HS-27A (cell line): ENCODE data around the gene EFCAB14.
"Not testable (repeated sequence)": the region's sequence is repeated elsewhere in the genome, so short reads cannot be mapped to it uniquely, and the experiment has no call there.

ENCODE experiments used
- DNase-seq: peaks from one replicate; pipeline ENCODE4 v3.0.0-alpha.2; 2012; ENCODE audit warnings: low read depth, missing footprints

Gene EFCAB14

GRCh38 chr1:46682064-46682463 is 36.9 kb downstream of the EFCAB14 start:
- DNase-seq = no peak

DNA sequence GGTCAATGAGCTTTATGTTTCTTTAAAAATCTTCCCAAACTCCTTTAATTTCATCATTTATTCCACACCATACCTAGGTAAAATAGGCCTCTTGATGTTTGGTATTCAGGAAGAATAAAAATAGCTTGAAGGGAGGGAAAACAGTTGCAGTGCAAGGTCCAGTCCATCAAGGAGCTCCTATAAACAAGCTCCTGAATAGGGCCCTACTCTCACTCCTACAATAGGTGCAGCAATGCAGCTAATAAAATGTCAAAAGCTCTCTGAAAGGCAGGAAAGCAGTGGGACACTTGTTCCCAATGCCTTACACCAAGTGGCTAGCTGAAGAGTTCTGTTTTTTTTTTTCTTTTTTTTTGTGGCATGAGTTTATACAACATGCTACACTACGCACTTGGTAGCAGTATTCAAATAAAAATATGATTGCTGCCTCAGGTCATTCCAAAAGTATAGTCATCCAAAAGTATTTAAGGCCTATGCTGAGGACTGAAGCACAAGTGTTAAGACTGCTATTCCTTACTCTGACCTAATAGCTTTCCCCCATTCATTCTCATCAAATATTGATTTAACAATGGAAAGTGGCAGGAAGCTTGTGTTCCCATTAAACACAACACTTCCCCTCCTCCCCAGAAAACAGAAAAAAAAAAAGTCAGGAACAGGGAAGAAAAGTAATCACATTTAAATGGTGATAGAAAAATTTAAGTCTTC is 37.4 kb downstream of the EFCAB14 start:
- DNase-seq = no peak

- no peak for DNase-seq
Observed at GRCh38 chr1:46679789-46680573, 38.9 kb downstream of the EFCAB14 start.

- DNase-seq = no peak
Observed at GRCh38 chr1:46677339-46677738, 41.6 kb downstream of the EFCAB14 start.

DNA sequence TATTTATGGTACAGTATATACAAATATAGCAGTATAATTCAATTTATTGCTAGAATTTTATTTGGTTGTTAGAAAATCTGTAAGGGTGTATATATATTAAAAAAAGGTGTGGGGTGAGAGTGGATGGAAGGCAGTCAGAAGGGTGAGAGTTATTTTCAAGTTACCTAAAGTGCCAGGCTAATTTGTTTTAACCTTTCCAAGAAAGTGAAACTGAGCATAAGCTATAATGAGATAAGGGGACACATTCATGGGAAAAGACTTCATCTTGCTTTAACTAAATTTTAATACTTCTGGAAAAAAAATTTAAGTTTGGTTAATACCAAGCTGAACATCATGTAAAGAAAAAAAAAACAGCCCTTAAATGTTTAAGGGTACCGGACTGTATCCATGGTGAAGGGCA is 42.4 kb downstream of the EFCAB14 start:
- no peak for DNase-seq

GRCh38 chr1:46675549-46676314 is 43.2 kb downstream of the EFCAB14 start:
- no peak for DNase-seq

GRCh38 chr1:46673749-46674182 is 45.1 kb downstream of the EFCAB14 start:
- no peak for DNase-seq

- DNase-seq = no peak
Observed at GRCh38 chr1:46672696-46673095, 46.2 kb downstream of the EFCAB14 start.

GRCh38 chr1:46671554-46671953 is 47.4 kb downstream of the EFCAB14 start, which contains the start of gene TEX38:
Gene TEX38, plus strand, starts transcription at chr1:46671854. Its CDS starts 81 bp downstream, at chr1:46671935.
- no peak for DNase-seq

DNA sequence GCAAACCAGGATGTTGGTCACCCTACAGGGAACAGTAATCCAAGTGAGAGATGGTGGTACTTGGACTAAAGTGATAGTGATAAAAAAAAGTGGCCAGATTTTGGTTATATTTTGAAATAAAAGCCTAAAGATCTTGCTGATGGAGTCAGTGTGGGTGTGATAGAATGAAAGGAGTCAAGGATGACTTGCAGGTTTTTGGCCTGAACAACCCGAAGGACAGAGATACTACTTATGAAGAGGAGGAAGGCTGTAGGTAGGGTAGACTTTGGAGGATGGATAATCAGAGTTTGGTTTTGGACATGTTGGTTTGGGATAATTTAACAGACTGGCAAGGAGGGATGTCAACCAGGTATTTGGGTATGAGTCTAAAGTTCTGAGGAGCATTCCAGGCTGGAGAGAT is 48.8 kb downstream of the EFCAB14 start:
- DNase-seq = no peak

GRCh38 chr1:46667782-46668760 is 50.8 kb downstream of the EFCAB14 start, which contains the start of gene ATPAF1:
Gene ATPAF1, minus strand, starts transcription at chr1:46668364. Its CDS starts 42 bp downstream, at chr1:46668322.
- no peak for DNase-seq

DNA sequence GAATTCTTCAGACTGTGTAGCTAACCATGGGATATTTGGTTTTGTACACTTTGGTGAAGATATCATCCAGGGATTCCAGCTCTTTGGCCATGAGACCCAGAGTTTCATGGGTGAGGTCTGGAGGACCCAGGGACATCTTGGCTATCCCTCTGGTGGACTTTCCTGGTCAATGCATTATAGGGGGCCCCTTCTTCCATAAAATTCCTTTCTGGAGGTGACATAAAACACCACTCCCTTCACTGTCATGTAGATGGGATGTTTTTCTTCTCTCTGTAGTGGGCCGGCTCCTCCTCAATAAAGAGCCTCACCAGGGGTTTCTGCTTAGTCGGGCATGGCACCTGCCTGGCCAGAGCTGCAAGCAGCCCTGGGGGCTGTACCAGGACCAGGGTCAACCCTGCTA is 52.9 kb downstream of the EFCAB14 start:
- DNase-seq = no peak

- DNase-seq = not testable (repeated sequence)
Observed at GRCh38 chr1:46662919-46663318, 56.0 kb downstream of the EFCAB14 start.

- not testable (repeated sequence) for DNase-seq
Observed at GRCh38 chr1:46660116-46660515, 58.8 kb downstream of the EFCAB14 start.

DNA sequence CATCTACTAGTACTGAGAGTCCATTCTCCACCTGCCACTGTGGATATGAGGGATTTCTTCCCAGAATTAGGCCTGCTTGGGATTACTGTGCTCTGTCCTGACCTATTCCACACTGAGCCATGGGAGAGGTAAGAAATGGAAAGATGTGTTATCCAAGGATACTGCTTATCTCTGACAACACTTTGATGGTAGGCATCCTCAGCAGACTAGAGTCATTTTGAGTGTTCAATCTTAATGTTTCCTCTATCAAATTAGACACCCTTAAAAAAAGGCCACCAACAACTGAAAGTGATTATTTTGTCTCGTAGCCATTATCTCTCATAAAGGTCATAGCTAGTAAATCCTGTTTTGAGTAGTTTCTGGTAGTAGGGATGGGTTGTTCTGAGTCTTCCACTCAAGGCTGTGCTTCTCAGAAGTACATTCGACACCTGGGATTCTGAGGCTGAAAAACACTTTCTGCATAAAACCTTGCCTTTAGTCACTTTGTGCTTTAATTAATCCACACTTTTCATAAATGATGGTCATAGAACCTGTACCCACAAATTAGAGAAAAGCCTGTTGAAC is 59.5 kb downstream of the EFCAB14 start:
- DNase-seq = no peak

GRCh38 chr1:46657775-46658174 is 61.1 kb downstream of the EFCAB14 start:
- no peak for DNase-seq

GRCh38 chr1:46656643-46657042 is 62.3 kb downstream of the EFCAB14 start:
- no peak for DNase-seq

DNA sequence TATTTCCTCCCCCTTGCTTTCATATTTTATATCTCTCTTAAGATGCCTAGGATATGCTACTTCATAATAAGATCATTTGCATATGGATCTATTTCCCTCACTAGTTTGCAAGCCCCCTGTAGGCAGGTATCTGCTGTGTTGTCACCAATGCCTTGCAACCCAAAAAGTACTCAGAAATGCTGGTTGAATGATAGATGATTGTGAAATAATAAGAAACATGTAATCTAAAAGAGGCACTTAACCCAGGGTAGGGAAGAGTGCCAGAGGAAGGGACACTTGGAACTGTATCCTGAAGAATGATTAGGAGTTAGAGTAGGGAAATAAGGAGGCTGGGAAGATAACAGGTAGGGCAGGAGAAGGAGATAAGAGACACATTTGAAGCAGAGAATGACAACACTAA is 63.1 kb downstream of the EFCAB14 start:
- no peak for DNase-seq

- not testable (repeated sequence) for DNase-seq
Observed at GRCh38 chr1:46654698-46655097, 64.2 kb downstream of the EFCAB14 start.

GRCh38 chr1:46654012-46654411 is 64.9 kb downstream of the EFCAB14 start:
- DNase-seq = no peak

- no peak for DNase-seq
Observed at GRCh38 chr1:46653405-46653958, 65.4 kb downstream of the EFCAB14 start.
